RWPE1 (cell line): ENCODE data around the gene LYPD6.

ENCODE experiments used
- CTCF ChIA-PET: fragments of 350-600 bp; sonication (Branson Sonifier 250); formaldehyde crosslinking; extraction: SDS; loops from one replicate; lab custom pipeline; 2021; lab: Yijun Ruan, JAX
- POLR2A ChIA-PET: fragments of 400-600 bp; formaldehyde crosslinking; extraction: SDS; loops from one replicate; lab custom pipeline; 2020; ENCODE audit warnings: antibody characterized with exemption; ENCODE audit not compliant: low non-redundant PET; lab: Yijun Ruan, JAX
- DNase-seq: peaks from one replicate; pipeline ENCODE4 v3.0.0; 2012; ENCODE audit warnings: low spot score
- H3K27ac ChIP-seq: fragments of 450-650 bp; 2 replicates; pipeline ENCODE4 v1.5.1; 2017
- CTCF ChIP-seq: fragments of 450-650 bp; conservative IDR thresholded peaks from 2 replicates; pipeline ENCODE4 v1.5.1; 2017; ENCODE audit warnings: low read depth, mild to moderate bottlenecking

LYPD6 gene

GRCh38 chr2:149470046-149470445, 139.7 kb downstream of the LYPD6 start:
- ChIA-PET CTCF (no interaction called here), POLR2A (no interaction called here)
- no peak overlapping the region for H3K27ac ChIP-seq
- TF ChIP-seq CTCF, result no peak
- no peak for DNase-seq

- no peak overlapping the region for H3K27ac ChIP-seq
- CTCF ChIA-PET, result interaction anchor here (0.5 kb wide), 1 partner anchor 89 kb away, joined by 4 read pairs; no protein-coding TSS in a partner anchor
- no peak for DNase-seq
- POLR2A ChIA-PET, result no interaction called here
- TF ChIP-seq CTCF, result no peak
Observed at GRCh38 chr2:149472413-149472812, 142.0 kb downstream of the LYPD6 start.

- ChIA-PET POLR2A (no interaction called here), CTCF (no interaction called here)
- H3K27ac ChIP-seq, result no peak overlapping the region
- TF ChIP-seq CTCF, result no peak
- DNase-seq, result no peak
Observed at GRCh38 chr2:149473068-149473467, 142.7 kb downstream of the LYPD6 start.

- TF ChIP-seq CTCF, result no peak
- ChIA-PET POLR2A (no interaction called here), CTCF (no interaction called here)
- DNase-seq, result no peak
- H3K27ac ChIP-seq, result no peak overlapping the region
Observed at GRCh38 chr2:149473521-149473920, 143.1 kb downstream of the LYPD6 start.

GRCh38 chr2:149483004-149483605, 152.7 kb downstream of the LYPD6 start:
- TF ChIP-seq CTCF, result no peak
- POLR2A ChIA-PET, result no interaction called here
- DNase-seq, result no peak
- CTCF ChIA-PET, result interaction anchor here (1.1 kb wide), 1 partner anchor 90 kb away, joined by 3 read pairs; no protein-coding TSS in a partner anchor
- H3K27ac ChIP-seq, result no peak overlapping the region

- TF ChIP-seq CTCF, result no peak
- CTCF ChIA-PET, result no interaction called here
- H3K27ac ChIP-seq, result no peak overlapping the region
- DNase-seq, result no peak
- POLR2A ChIA-PET, result no interaction called here
Observed at GRCh38 chr2:149486664-149487063, 156.3 kb downstream of the LYPD6 start.
